SK-N-MC (cell line): ENCODE data around the gene AGAP9.
"Not testable (repeated sequence)": the region's sequence is repeated elsewhere in the genome, so short reads cannot be mapped to it uniquely, and the experiment has no call there.

Source experiments
- DNase-seq: peaks from one replicate; pipeline ENCODE4 v3.0.0-alpha.2; 2011; ENCODE audit warnings: low read depth, low spot score
- H3K27ac ChIP-seq: fragments of 200-600 bp; sonication (generic); 2 replicates; pipeline ENCODE4 v1.5.1; 2016; ENCODE audit warnings: mixed run types
- H3K36me3 ChIP-seq: fragments of 200-600 bp; sonication (generic); 2 replicates; pipeline ENCODE4 v1.6.1; 2017; ENCODE audit warnings: antibody characterized with exemption, low read length, mixed read lengths; ENCODE audit not compliant: insufficient read depth
- H3K4me3 ChIP-seq: fragments of 200-600 bp; sonication (generic); 2 replicates; pipeline ENCODE4 v1.5.1; 2016
- H3K9ac ChIP-seq: fragments of 200-600 bp; sonication (generic); 2 replicates; pipeline ENCODE4 v1.8.0; 2017; ENCODE audit warnings: mixed run types, mixed read lengths; ENCODE audit not compliant: insufficient read length
- H3K9me3 ChIP-seq: fragments of 200-600 bp; sonication (generic); 2 replicates; pipeline ENCODE4 v1.6.1; 2017; ENCODE audit warnings: low read depth, mild to moderate bottlenecking, antibody characterized with exemption, low read length, moderate library complexity, mixed read lengths

Gene AGAP9

GRCh38 chr10:47523475-47523874 lies at the start of gene AGAP9:
TSS of gene AGAP9 (minus strand) at chr10:47523638. CDS start at chr10:47523526, 112 bp downstream.
- H3K9ac ChIP-seq, H3K9me3 ChIP-seq, H3K4me3 ChIP-seq, DNase-seq, H3K36me3 ChIP-seq, H3K27ac ChIP-seq: not testable (repeated sequence)

GRCh38 chr10:47571138-47571912 lies 47.9 kb upstream of the AGAP9 start:
- H3K9ac ChIP-seq, H3K4me3 ChIP-seq, H3K9me3 ChIP-seq, H3K27ac ChIP-seq, DNase-seq, H3K36me3 ChIP-seq: not testable (repeated sequence)

- H3K9ac ChIP-seq, DNase-seq, H3K36me3 ChIP-seq, H3K27ac ChIP-seq, H3K4me3 ChIP-seq, H3K9me3 ChIP-seq: not testable (repeated sequence)
These were observed 43.3 kb upstream of the AGAP9 start for GRCh38 chr10:47566757-47567156.

- not testable (repeated sequence) for DNase-seq, H3K4me3 ChIP-seq, H3K9me3 ChIP-seq, H3K9ac ChIP-seq, H3K36me3 ChIP-seq, H3K27ac ChIP-seq
These were observed 42.8 kb upstream of the AGAP9 start for GRCh38 chr10:47566108-47566699.

DNA sequence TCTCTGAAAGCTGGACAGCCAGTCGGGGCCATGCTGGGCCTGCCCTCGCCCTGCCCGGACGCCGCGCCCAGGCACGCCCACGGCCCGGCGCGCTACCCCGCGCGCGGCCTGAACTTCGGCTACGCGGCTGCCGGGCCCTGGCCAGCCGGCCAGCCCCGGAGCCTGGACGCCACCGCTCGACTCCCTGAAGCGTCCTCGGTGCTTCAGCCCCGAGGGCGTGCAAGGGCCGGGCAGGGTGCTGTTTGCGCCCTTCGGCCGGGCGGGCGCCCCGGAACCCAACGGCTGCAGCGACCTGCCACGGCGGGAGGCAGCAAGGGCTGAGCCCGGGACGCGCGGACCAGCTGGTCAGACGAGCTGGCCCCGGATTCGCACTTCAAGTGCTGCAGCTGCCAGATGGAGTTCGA lies 42.1 kb upstream of the AGAP9 start:
- H3K36me3 ChIP-seq, DNase-seq, H3K9ac ChIP-seq, H3K27ac ChIP-seq, H3K4me3 ChIP-seq, H3K9me3 ChIP-seq: not testable (repeated sequence)

DNA sequence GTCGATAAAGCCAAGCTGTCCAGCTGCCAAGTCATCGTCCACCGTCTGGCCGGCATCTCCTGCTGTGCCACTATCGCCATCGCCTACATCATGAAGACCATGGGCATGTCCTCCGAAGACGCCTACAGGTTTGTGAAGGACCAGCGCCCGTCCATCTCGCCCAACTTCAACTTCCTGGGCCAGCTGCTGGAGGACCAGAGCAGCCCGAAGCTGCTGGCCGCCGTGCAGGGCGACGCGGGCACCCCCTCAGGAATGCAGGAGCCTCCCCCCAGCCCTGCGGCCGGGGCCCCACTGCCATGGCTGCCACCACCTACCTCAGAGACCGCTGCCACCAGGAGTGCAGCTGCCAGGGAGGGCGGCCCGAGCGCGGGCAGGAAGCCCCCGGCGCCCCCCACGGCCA lies 41.5 kb upstream of the AGAP9 start:
- not testable (repeated sequence) for H3K9ac ChIP-seq, H3K4me3 ChIP-seq, H3K9me3 ChIP-seq, H3K27ac ChIP-seq, DNase-seq, H3K36me3 ChIP-seq

- DNase-seq, H3K9me3 ChIP-seq: not testable (repeated sequence)
These were observed 40.9 kb upstream of the AGAP9 start for GRCh38 chr10:47564318-47564717.

DNA sequence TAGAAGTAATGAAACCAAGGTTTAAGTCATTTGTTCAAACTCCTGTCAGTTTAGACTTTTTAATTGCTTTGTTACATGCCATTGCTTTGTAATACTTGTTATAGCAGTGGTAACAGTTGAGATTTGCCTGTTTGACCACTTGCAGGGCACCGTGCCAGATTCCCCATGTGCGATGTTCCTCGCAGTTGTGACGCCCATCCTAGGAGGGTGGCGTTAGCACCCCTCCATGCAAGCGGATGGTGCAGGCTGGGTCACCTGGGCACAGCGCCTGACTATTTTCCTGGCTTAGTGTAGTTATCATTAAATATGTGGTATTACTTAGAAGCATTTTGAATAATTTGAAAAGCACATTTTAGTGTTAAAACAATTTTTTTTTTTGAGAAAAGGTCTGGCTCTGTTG lies 37.0 kb upstream of the AGAP9 start:
- not testable (repeated sequence) for DNase-seq, H3K36me3 ChIP-seq, H3K4me3 ChIP-seq, H3K27ac ChIP-seq, H3K9me3 ChIP-seq, H3K9ac ChIP-seq

More at GRCh38 chr10:47564318-47564717, 40.9 kb upstream of the AGAP9 start:
- H3K9ac ChIP-seq, H3K4me3 ChIP-seq, H3K36me3 ChIP-seq, H3K27ac ChIP-seq: not testable (repeated sequence)

DNA sequence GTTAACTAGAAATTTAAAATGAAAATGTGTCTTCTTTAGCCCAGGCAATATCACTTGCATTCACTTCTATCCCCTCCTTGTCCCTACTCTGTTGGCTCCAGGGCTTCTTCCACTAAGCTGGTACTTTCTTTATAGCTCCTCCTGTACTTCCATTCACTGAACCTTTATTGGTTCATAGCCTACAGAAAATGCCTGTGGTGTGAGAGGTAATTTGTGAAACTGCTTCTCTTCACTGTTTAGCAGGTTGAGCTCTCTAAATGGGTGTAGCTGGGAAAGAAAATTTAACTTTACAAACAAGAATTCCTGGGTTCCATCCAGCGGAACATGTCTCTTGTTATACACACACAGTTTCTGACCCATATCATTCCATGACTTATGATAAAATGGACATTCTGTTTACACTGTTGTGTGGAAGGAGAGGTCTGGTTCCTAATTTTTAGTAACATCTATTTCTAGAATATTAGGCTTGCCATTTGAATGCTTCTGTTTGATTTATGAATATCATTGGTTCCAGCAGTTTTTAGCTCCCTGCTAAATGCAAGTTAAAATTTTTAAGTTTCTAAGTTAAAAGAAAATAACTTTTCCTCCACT lies 36.4 kb upstream of the AGAP9 start:
- not testable (repeated sequence) for H3K27ac ChIP-seq, H3K36me3 ChIP-seq, H3K9ac ChIP-seq, H3K4me3 ChIP-seq, DNase-seq, H3K9me3 ChIP-seq

DNA sequence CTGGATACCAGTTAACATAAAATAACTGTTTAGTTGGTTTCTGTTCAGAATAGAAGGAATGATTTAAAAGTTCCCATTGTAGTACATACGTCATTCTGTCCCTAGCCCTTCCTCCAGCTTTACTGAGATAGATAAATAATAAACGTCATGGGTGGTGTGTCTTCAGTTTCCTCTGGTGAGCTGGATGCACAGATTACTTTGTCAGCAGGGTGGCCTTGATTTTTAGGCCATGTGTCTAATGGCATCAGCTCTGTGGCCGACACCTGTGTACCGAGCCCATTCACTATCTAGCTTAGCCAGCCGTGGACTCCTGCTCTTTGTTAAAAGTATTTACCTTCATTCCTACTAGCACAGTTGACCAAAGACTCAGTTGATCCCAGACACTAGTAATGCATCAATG lies 34.7 kb upstream of the AGAP9 start:
- H3K4me3 ChIP-seq, H3K36me3 ChIP-seq, H3K9me3 ChIP-seq, H3K9ac ChIP-seq, H3K27ac ChIP-seq, DNase-seq: not testable (repeated sequence)

- not testable (repeated sequence) for DNase-seq, H3K36me3 ChIP-seq, H3K9me3 ChIP-seq, H3K9ac ChIP-seq, H3K4me3 ChIP-seq, H3K27ac ChIP-seq
These were observed 34.2 kb upstream of the AGAP9 start for GRCh38 chr10:47557616-47558015.

DNA sequence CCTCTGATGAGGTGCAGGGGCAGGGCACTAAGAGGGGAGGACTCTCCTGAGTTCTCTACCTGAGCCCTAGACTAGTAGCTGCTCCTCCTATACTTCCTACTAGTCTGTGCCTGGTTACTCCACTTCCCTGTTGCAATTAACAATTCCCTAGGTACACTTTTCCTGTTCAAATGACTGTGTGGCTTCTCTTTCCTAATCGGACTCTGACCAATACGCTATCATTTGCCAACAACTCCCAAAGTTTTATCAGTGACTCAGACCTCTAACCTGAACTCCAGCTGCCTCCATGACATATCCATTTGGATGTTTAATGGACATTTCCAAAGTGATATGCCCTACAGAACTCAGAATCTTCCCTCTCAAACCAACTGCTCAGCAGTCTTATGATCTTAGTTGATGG lies 31.9 kb upstream of the AGAP9 start:
- H3K27ac ChIP-seq, result not testable (repeated sequence)

GRCh38 chr10:47554552-47554951 lies 31.1 kb upstream of the AGAP9 start:
- DNase-seq, H3K4me3 ChIP-seq: not testable (repeated sequence)

More for the DNA sequence above, 31.9 kb upstream of the AGAP9 start:
- DNase-seq, H3K4me3 ChIP-seq, H3K36me3 ChIP-seq, H3K9ac ChIP-seq, H3K9me3 ChIP-seq: not testable (repeated sequence)

DNA sequence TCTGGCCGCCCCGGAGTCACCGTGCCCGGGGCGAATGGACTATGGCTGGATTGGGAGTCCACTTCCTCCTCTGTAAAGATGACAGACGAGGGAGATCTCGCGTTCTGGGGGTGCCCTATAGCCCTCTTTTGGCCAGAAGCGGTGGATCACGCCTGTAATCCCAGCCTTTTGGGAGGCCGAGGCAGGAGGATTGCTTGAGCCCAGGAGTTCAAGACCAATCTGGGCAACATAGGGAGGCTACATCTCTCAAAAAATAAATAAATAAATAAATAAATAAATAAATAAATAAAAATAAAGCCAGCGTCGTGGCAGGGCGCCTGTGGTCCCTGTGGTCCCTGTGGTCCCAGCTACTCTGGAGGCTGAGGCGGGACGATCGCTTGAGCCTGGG lies 30.4 kb upstream of the AGAP9 start:
- not testable (repeated sequence) for H3K9ac ChIP-seq, H3K9me3 ChIP-seq, DNase-seq, H3K36me3 ChIP-seq, H3K27ac ChIP-seq
- peak overlapping the region; percentile 74 for H3K4me3 ChIP-seq

More at GRCh38 chr10:47554552-47554951, 31.1 kb upstream of the AGAP9 start:
- not testable (repeated sequence) for H3K9ac ChIP-seq, H3K27ac ChIP-seq, H3K9me3 ChIP-seq, H3K36me3 ChIP-seq
